COLO668 (cell line): Measurements from ENCODE around the gene THBS4.
"Not testable (repeated sequence)": the region's sequence is repeated elsewhere in the genome, so short reads cannot be mapped to it uniquely, and the experiment has no call there.

Experiments used
- DNase-seq: peaks from one replicate; lab custom pipeline; 2025; ENCODE audit not compliant: unreplicated experiment; lab: John Stamatoyannopoulos, UW

The THBS4 gene

GRCh38 chr5:80111376-80111990, 76.3 kb downstream of the THBS4 start:
- not testable (repeated sequence) for DNase-seq

GRCh38 chr5:80114860-80115259, 79.7 kb downstream of the THBS4 start:
- peak; percentile 2 for DNase-seq

- no peak for DNase-seq
Observed at GRCh38 chr5:80116000-80116399, 80.9 kb downstream of the THBS4 start.

GRCh38 chr5:80116465-80116864, 81.3 kb downstream of the THBS4 start:
- DNase-seq, result no peak

- no peak for DNase-seq
Observed at GRCh38 chr5:80117446-80117845, 82.3 kb downstream of the THBS4 start.

- DNase-seq, result no peak
Observed at GRCh38 chr5:80119372-80119771, 84.2 kb downstream of the THBS4 start.

GRCh38 chr5:80122579-80122978, 87.4 kb downstream of the THBS4 start:
- DNase-seq, result no peak

- no peak for DNase-seq
Observed at GRCh38 chr5:80124121-80124918, 89.2 kb downstream of the THBS4 start.

- no peak for DNase-seq
Observed at GRCh38 chr5:80125022-80125961, 90.1 kb downstream of the THBS4 start.

GRCh38 chr5:80125962-80126480, 90.9 kb downstream of the THBS4 start:
- no peak for DNase-seq

- no peak for DNase-seq
Observed at GRCh38 chr5:80127116-80127552, 92.0 kb downstream of the THBS4 start.

- no peak for DNase-seq
Observed at GRCh38 chr5:80128141-80128540, 93.0 kb downstream of the THBS4 start.

- no peak for DNase-seq
Observed at GRCh38 chr5:80129146-80129545, 94.0 kb downstream of the THBS4 start.
